RWPE2 (cell line): Measurements from ENCODE around the gene LYZL4.

Experiments used
- ATAC-seq: fragments of 200-7000 bp; cut with Tn5 transposase; 3 replicates; pipeline ENCODE4 v1.9.1; 2021; ENCODE audit warnings: low read depth
- DNase-seq: peaks from one replicate; pipeline ENCODE4 v3.0.0-alpha.2; 2020; ENCODE audit warnings: low spot score
- H3K27ac ChIP-seq: fragments of 450-650 bp; 2 replicates; pipeline ENCODE4 v1.5.1; 2017; ENCODE audit warnings: mild to moderate bottlenecking; ENCODE audit not compliant: poor library complexity, severe bottlenecking
- H3K27me3 ChIP-seq: fragments of 250-450 bp; sonication (Bioruptor Pico); 2 replicates; pipeline ENCODE4 v1.5.1; 2021; ENCODE audit warnings: mild to moderate bottlenecking, moderate library complexity; ENCODE audit not compliant: insufficient read depth, poor library complexity, severe bottlenecking
- H3K36me3 ChIP-seq: fragments of 250-450 bp; sonication (Bioruptor Pico); 2 replicates; pipeline ENCODE4 v1.5.1; 2020; ENCODE audit warnings: low read depth, mild to moderate bottlenecking, moderate library complexity
- H3K4me1 ChIP-seq: fragments of 250-450 bp; sonication (Bioruptor Pico); 2 replicates; pipeline ENCODE4 v1.5.1; 2021; ENCODE audit warnings: mild to moderate bottlenecking, moderate library complexity; ENCODE audit not compliant: insufficient read depth, poor library complexity, severe bottlenecking
- H3K4me3 ChIP-seq: fragments of 250-450 bp; sonication (Bioruptor Pico); 2 replicates; pipeline ENCODE4 v1.5.1; 2021; ENCODE audit warnings: mild to moderate bottlenecking, moderate library complexity; ENCODE audit not compliant: severe bottlenecking
- H3K9me3 ChIP-seq: fragments of 250-450 bp; sonication (Bioruptor Pico); 2 replicates; pipeline ENCODE4 v1.5.1; 2021; ENCODE audit warnings: mild to moderate bottlenecking, moderate library complexity; ENCODE audit not compliant: severe bottlenecking
- TF ChIP-seq, protein P1 (sequence below): fragments of 450-650 bp; IDR thresholded peaks from one replicate; pipeline ENCODE4 v1.5.1; 2017; ENCODE audit warnings: mild to moderate bottlenecking, moderate library complexity; ENCODE audit not compliant: poor library complexity, severe bottlenecking

The LYZL4 gene

DNA sequence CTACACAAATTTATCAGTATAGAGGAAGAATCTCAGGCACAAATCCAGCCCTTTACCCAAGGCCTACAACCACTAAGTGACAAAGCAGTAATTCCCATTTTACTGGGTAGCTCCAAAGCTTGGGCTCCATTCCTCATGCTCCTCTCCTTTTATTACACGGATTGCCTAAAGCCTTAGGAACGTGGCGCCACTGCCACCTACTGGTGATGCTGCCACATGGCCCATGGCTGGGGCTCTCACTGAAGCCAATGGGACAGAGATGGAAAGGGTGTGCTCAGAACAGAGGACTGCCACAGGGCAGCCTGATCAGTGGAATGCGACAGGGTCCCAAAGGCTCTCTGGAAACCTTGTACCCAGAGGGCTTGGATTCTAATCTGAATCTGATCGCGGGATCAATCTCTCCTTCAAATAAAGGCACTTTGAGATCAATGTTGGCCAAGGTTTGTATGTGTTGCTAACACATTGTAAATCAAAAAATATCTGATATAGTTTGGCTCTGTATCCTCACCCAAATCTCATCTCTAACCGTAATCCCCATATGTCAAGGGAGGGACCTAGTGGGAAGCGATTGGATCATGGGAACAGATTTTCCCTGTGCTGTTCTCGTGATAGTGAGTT is 33.5 kb upstream of the LYZL4 start:
- Histone ChIP-seq H3K27ac (no peak overlapping the region), H3K4me3 (no peak overlapping the region), H3K36me3 (no peaks in the 10 kb centered on the region), H3K4me1 (no peaks in the 10 kb centered on the region), H3K9me3 (no peaks in the 10 kb centered on the region), H3K27me3 (no peaks in the 10 kb centered on the region)
- TF ChIP-seq, protein P1, sequence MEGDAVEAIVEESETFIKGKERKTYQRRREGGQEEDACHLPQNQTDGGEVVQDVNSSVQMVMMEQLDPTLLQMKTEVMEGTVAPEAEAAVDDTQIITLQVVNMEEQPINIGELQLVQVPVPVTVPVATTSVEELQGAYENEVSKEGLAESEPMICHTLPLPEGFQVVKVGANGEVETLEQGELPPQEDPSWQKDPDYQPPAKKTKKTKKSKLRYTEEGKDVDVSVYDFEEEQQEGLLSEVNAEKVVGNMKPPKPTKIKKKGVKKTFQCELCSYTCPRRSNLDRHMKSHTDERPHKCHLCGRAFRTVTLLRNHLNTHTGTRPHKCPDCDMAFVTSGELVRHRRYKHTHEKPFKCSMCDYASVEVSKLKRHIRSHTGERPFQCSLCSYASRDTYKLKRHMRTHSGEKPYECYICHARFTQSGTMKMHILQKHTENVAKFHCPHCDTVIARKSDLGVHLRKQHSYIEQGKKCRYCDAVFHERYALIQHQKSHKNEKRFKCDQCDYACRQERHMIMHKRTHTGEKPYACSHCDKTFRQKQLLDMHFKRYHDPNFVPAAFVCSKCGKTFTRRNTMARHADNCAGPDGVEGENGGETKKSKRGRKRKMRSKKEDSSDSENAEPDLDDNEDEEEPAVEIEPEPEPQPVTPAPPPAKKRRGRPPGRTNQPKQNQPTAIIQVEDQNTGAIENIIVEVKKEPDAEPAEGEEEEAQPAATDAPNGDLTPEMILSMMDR: peak; percentile 98
- DNase-seq (peak; percentile 66), ATAC-seq (peak; percentile 95)

DNA sequence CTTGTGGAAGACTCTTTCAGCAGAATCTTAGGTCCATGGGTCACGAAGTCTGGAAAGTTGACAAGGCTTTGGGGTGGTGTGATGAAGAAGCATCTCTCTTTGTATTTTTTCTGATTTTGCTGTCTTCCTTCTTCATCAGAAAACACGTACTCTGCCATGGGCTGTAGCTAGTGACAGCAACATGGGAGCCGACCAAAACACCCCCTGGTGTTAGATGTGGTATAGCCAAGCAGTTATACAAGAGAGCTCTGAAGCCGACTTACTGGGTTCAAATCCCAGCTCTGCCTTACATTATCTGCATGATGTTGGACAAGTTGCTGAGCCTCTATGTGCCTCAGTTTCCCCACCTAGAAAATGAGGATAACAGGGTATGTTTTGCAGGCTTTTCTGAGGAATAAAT is 32.9 kb upstream of the LYZL4 start:
- no peak for ATAC-seq
- TF ChIP-seq, protein P1: no peak
- Histone ChIP-seq H3K36me3 (no peaks in the 10 kb centered on the region), H3K9me3 (no peaks in the 10 kb centered on the region), H3K4me1 (no peaks in the 10 kb centered on the region), H3K27ac (no peak overlapping the region), H3K4me3 (no peak overlapping the region), H3K27me3 (no peaks in the 10 kb centered on the region)
- no peak for DNase-seq

DNA sequence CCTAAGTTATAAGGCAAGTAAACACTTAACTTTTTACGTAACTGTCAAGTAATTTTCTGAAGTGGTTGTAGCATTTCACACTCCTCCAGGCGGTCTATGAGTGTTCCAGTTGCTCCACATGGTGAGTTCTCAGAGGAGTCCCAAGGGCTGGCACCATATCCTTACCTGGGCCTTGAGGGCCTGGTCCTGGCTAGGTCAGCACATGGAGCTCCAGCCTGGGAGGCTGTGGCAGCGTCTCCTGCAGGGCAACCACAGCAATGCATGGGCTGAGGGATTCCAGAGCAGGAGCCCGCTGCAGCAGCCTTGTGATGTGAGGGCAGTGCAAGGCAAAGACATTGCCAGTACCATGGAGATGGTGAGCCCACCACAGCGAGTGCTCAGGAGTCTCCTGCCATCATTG is 32.2 kb upstream of the LYZL4 start:
- Histone ChIP-seq H3K4me3 (no peak overlapping the region), H3K9me3 (no peaks in the 10 kb centered on the region), H3K36me3 (no peaks in the 10 kb centered on the region), H3K27ac (no peak overlapping the region), H3K4me1 (no peaks in the 10 kb centered on the region), H3K27me3 (no peaks in the 10 kb centered on the region)
- peak; percentile 13; the same call in 1 of the 3 replicates for ATAC-seq
- TF ChIP-seq, protein P1: no peak
- no peak for DNase-seq

DNA sequence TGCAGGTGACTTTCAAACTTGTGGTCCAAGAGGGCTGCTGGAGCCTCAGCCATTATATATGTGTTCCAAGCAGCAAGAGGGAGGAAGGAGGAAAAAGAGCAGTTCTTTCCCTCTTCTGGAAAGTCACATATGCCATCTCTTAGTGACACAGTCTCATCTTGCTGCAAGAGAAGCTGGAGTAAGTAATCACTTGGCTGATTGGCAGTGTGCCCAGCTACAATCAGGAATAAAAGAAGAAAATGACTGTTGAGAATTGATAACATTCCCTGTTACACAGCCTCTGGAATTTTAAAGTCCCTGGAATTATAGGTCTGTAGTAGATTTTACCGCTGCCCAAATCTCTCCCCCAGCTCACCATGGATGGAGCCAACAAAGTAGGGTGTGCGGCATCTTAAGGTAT is 31.4 kb upstream of the LYZL4 start:
- Histone ChIP-seq H3K4me1 (no peaks in the 10 kb centered on the region), H3K36me3 (no peaks in the 10 kb centered on the region), H3K4me3 (no peak overlapping the region), H3K27ac (no peak overlapping the region), H3K9me3 (no peaks in the 10 kb centered on the region), H3K27me3 (no peaks in the 10 kb centered on the region)
- DNase-seq (no peak), ATAC-seq (no peak)
- TF ChIP-seq, protein P1: no peak

DNA sequence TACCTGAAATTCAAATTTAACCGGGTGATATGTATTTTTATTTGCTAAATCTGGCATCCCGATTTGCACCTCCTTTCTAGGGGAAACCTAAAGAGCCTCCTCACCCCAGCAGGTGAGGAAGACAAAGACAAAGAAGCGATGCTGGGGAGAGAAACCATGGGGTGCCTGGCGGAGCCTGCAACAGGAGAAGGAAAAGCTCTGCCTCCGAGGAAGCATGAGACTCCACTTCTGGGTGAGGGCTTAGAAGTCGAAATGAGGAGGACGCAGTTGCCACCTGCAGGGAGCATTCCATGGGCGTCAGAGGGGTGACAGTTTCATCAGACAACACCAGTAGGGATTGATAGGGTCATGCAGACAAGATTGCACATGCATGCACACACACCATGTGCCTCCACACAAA is 30.5 kb upstream of the LYZL4 start:
- no peaks in the 10 kb centered on the region for H3K27me3 ChIP-seq
- no peak for ATAC-seq
- TF ChIP-seq, protein P1: no peak
- H3K27ac ChIP-seq: no peak overlapping the region
- no peaks in the 10 kb centered on the region for H3K36me3 ChIP-seq
- H3K4me1 ChIP-seq: no peaks in the 10 kb centered on the region
- no peak for DNase-seq
- no peaks in the 10 kb centered on the region for H3K9me3 ChIP-seq
- no peak overlapping the region for H3K4me3 ChIP-seq
